Tibial nerve (tissue), 4 donors: Measurements from ENCODE around the gene TUBGCP6. TPM values are rescaled to one million over a fixed set of nuclear protein-coding genes. Genes with fewer than 3 reads are reported as not detected.

Experiments
- DNase-seq, 2 donors: peaks; one replicate each; pipeline ENCODE4 v3.0.0-alpha.2; 2019; ENCODE audit warnings: low spot score in 2 of 2
- H3K27ac ChIP-seq, 4 donors: fragments of 200-600 bp; sonication (generic) in 3 of 4; one replicate each; pipeline ENCODE4 v1.5.1; 2017 to 2019; ENCODE audit warnings: mild to moderate bottlenecking in 1 of 4
- H3K27me3 ChIP-seq, 2 donors: fragments of 200-600 bp; sonication (generic) in 1 of 2; one replicate each; pipeline versions ENCODE4 v1.5.1 to v1.6.0; 2017 to 2019
- H3K36me3 ChIP-seq, 3 donors: fragments of 200-600 bp; sonication (generic); one replicate each; pipeline ENCODE4 v1.5.1; 2018 to 2019
- H3K4me1 ChIP-seq, 4 donors: fragments of 200-600 bp; sonication (generic) in 3 of 4; one replicate each; pipeline ENCODE4 v1.5.1; 2017 to 2019
- H3K4me3 ChIP-seq, 4 donors: fragments of 200-600 bp; sonication (generic) in 3 of 4; one replicate each; pipeline ENCODE4 v1.5.1; 2017 to 2019; ENCODE audit warnings: mild to moderate bottlenecking in 1 of 4, moderate library complexity in 1 of 4
- H3K9me3 ChIP-seq, 4 donors: fragments of 200-600 bp; sonication (generic) in 3 of 4; one replicate each; pipeline ENCODE4 v1.5.1; 2017 to 2019
- CTCF ChIP-seq, 5 experiments: fragments of 200-600 bp in 3 of 5; fragments of 450-650 bp in 2 of 5; sonication (generic) in 3 of 5; IDR thresholded peaks; one replicate each; pipeline ENCODE4 v1.5.1; 2016 to 2019; ENCODE audit warnings: antibody characterized with exemption in 5 of 5, mild to moderate bottlenecking in 3 of 5, moderate library complexity in 2 of 5
- EP300 ChIP-seq, 2 donors: sonication (generic); formaldehyde crosslinking; IDR thresholded peaks; one replicate each; pipeline ENCODE4 v1.6.1; 2017; ENCODE audit warnings: antibody characterized with exemption in 2 of 2, mild to moderate bottlenecking in 1 of 2
- POLR2A ChIP-seq, 2 donors: fragments of 450-650 bp; IDR thresholded peaks; one replicate each; pipeline ENCODE4 v1.6.1; 2017; ENCODE audit warnings: antibody characterized with exemption in 2 of 2, mild to moderate bottlenecking in 2 of 2, moderate library complexity in 2 of 2
- WGBS, 2 donors: methylation state at CpG; one replicate each; pipeline ENCODE4 v1.1.5; 2018; 5-methylcytosine and 5-hydroxymethylcytosine counted together
- total RNA-seq, 4 donors: library from RNA; depleted of rRNA; stranded (reverse); fragments of >200 nt; gene quantifications; one replicate each; pipeline ENCODE4 v1.1.0, GENCODE V29; 2016

TUBGCP6 gene
- total RNA-seq, 4 donors from 2014 or later, result 72.2 to 127 (median 78.6) TPM

GRCh38 chr22:50251477-50252081 lies 6.8 kb upstream of the TUBGCP6 start:
- Histone ChIP-seq H3K27ac (peak overlapping the region; percentile 7 to 82 (median 78)), H3K27me3 (no peaks in the 10 kb centered on the region), H3K9me3 (no peaks in the 10 kb centered on the region), H3K4me1 (peaks cover 0 to 49% (median 20%) of the 10 kb centered on the region in 4 donors), H3K4me3 (peak overlapping the region; percentile 45 to 75 (median 66)), H3K36me3 (peaks cover 0 to 15% (median 0%) of the 10 kb centered on the region in 3 donors)
- WGBS, 2 donors, result 10 to 11% methylated on average over 24 to 35 of the region's 36 CpGs
- no peak for DNase-seq
- TF ChIP-seq EP300 (IDR thresholded peaks at IDR 0.05) (no peak), CTCF (IDR thresholded peaks at IDR 0.05) (no peak), POLR2A (IDR thresholded peaks at IDR 0.05) (no peak)

GRCh38 chr22:50250555-50251476 lies 6.0 kb upstream of the TUBGCP6 start, which contains the start of gene HDAC10:
Gene HDAC10, minus strand, starts transcription at chr22:50251265. Its CDS starts 233 bp downstream, at chr22:50251032.
- WGBS, 2 donors, result 2 to 5% methylated on average over 3 to 41 of the region's 81 CpGs
- H3K27ac ChIP-seq, result peak within 1 kb of the TSS; percentile 7 to 82 (median 78)
- TF ChIP-seq POLR2A (IDR thresholded peaks at IDR 0.05) (no peak), CTCF (IDR thresholded peaks at IDR 0.05) (no peak), EP300 (IDR thresholded peaks at IDR 0.05) (no peak)
- H3K36me3 ChIP-seq, result peaks cover 0 to 23% (median 0%) of the 10 kb centered on the region in 3 donors
- H3K4me1 ChIP-seq, result peaks cover 0 to 57% (median 24%) of the 10 kb centered on the region in 4 donors
- H3K4me3 ChIP-seq, result peak within 1 kb of the TSS; percentile 45 to 75 (median 66)
- peak in 1 of 2 donors; percentile 45 for DNase-seq
- H3K27me3 ChIP-seq, result no peaks in the 10 kb centered on the region
- H3K9me3 ChIP-seq, result no peaks in the 10 kb centered on the region

- 75 to 79% methylated on average over 11 of the region's 11 CpGs for WGBS, 2 donors
- Histone ChIP-seq H3K27ac (peak overlapping the region in 1 of 4 donors; percentile 77), H3K4me3 (peak overlapping the region; percentile 45 to 75 (median 66))
Measured at GRCh38 chr22:50250249-50250554, 5.4 kb upstream of the TUBGCP6 start.

GRCh38 chr22:50249341-50250248 lies 4.8 kb upstream of the TUBGCP6 start:
- DNase-seq, result no peak
- peaks cover 0 to 63% (median 29%) of the 10 kb centered on the region in 4 donors for H3K4me1 ChIP-seq
- H3K4me3 ChIP-seq, result peak overlapping the region in 1 of 4 donors; percentile 69
- no peaks in the 10 kb centered on the region for H3K9me3 ChIP-seq
- no peaks in the 10 kb centered on the region for H3K27me3 ChIP-seq
- peaks cover 0 to 25% (median 0%) of the 10 kb centered on the region in 3 donors for H3K36me3 ChIP-seq
- H3K27ac ChIP-seq, result no peak overlapping the region
- no peak for TF ChIP-seq CTCF (IDR thresholded peaks at IDR 0.05)
- no peak for TF ChIP-seq EP300 (IDR thresholded peaks at IDR 0.05)
- no peak for TF ChIP-seq POLR2A (IDR thresholded peaks at IDR 0.05)
- 83 to 84% methylated on average over 14 to 22 of the region's 32 CpGs for WGBS, 2 donors

More at GRCh38 chr22:50250249-50250554, 5.4 kb upstream of the TUBGCP6 start:
- peaks cover 0 to 25% (median 0%) of the 10 kb centered on the region in 3 donors for H3K36me3 ChIP-seq
- TF ChIP-seq CTCF (IDR thresholded peaks at IDR 0.05) (no peak), EP300 (IDR thresholded peaks at IDR 0.05) (no peak), POLR2A (IDR thresholded peaks at IDR 0.05) (no peak)
- no peaks in the 10 kb centered on the region for H3K9me3 ChIP-seq
- H3K27me3 ChIP-seq, result no peaks in the 10 kb centered on the region
- DNase-seq, result no peak
- H3K4me1 ChIP-seq, result peaks cover 0 to 63% (median 29%) of the 10 kb centered on the region in 4 donors
